MM.1S (cell line): ENCODE results near the gene ARRB2.

Experiments
- DNase-seq: peaks from one replicate; pipeline ENCODE4 v3.0.0-alpha.2; 2015
- H2AFZ ChIP-seq: fragments of 300-600 bp; sonication (generic); 2 replicates; pipeline ENCODE4 v1.6.0; 2016; ENCODE audit warnings: antibody characterized with exemption, low read length
- H3F3A ChIP-seq: fragments of 300-600 bp; sonication (generic); 2 replicates; pipeline ENCODE4 v1.6.1; 2016; ENCODE audit warnings: mild to moderate bottlenecking, antibody characterized with exemption, low read length, moderate library complexity, mixed read lengths; ENCODE audit not compliant: insufficient read depth
- H3K27ac ChIP-seq: fragments of 300-600 bp; sonication (generic); 2 replicates; pipeline ENCODE4 v1.5.1; 2016; ENCODE audit warnings: mild to moderate bottlenecking, low read length
- H3K27me3 ChIP-seq: fragments of 300-600 bp; sonication (generic); replicated peaks from 2 replicates; pipeline ENCODE4 v1.6.0; 2016; ENCODE audit warnings: low read length; ENCODE audit not compliant: insufficient read depth
- H3K36me3 ChIP-seq: fragments of 300-600 bp; sonication (generic); replicated peaks from 2 replicates; pipeline ENCODE4 v1.6.1; 2016; ENCODE audit warnings: mild to moderate bottlenecking, low read length, mixed read lengths; ENCODE audit not compliant: insufficient read depth
- H3K4me1 ChIP-seq: fragments of 300-600 bp; sonication (generic); 2 replicates; pipeline ENCODE4 v1.6.1; 2016; ENCODE audit warnings: low read length, mixed read lengths
- H3K4me2 ChIP-seq: fragments of 300-600 bp; sonication (generic); 2 replicates; pipeline ENCODE4 v1.6.0; 2016; ENCODE audit warnings: low read depth, low read length
- H3K4me3 ChIP-seq: fragments of 300-600 bp; sonication (generic); 2 replicates; pipeline ENCODE4 v1.5.1; 2016; ENCODE audit warnings: low read length, mixed read lengths
- H3K79me2 ChIP-seq: fragments of 300-600 bp; sonication (generic); 2 replicates; pipeline ENCODE4 v1.6.1; 2016; ENCODE audit warnings: mixed run types, low read length, mixed read lengths
- H3K9ac ChIP-seq: fragments of 300-600 bp; sonication (generic); 2 replicates; pipeline ENCODE4 v1.6.1; 2016; ENCODE audit warnings: low read length, mixed read lengths
- H3K9me2 ChIP-seq: fragments of 300-600 bp; sonication (generic); replicated peaks from 2 replicates; pipeline ENCODE4 v1.6.1; 2016; ENCODE audit warnings: mild to moderate bottlenecking, low read length, mixed read lengths; ENCODE audit not compliant: insufficient read depth
- H3K9me3 ChIP-seq: fragments of 300-600 bp; sonication (generic); replicated peaks from 2 replicates; pipeline ENCODE4 v1.6.1; 2016; ENCODE audit warnings: mild to moderate bottlenecking, low read length, mixed read lengths; ENCODE audit not compliant: insufficient read depth
- H4K20me1 ChIP-seq: fragments of 300-600 bp; sonication (generic); 2 replicates; pipeline ENCODE4 v1.6.1; 2016; ENCODE audit warnings: mild to moderate bottlenecking, low read length, moderate library complexity, mixed read lengths; ENCODE audit not compliant: insufficient read depth
- CTCF ChIP-seq: fragments of 300-600 bp; sonication (generic); IDR thresholded peaks from 2 replicates; pipeline ENCODE4 v1.5.1; 2016; ENCODE audit warnings: antibody characterized with exemption, low read length, mixed read lengths
- EZH2 ChIP-seq: fragments of 300-600 bp; sonication (generic); optimal IDR thresholded peaks from 2 replicates; pipeline ENCODE3; 2017; ENCODE audit warnings: low read depth, mild to moderate bottlenecking, antibody characterized with exemption, low read length, mixed read lengths
- EZH2phosphoT487 ChIP-seq: fragments of 300-600 bp; sonication (generic); IDR thresholded peaks from 2 replicates; pipeline ENCODE4 v1.6.1; 2018; ENCODE audit warnings: antibody characterized with exemption, low read length

ARRB2 gene

GRCh38 chr17:4718276-4718675, 7.8 kb downstream of the ARRB2 start:
- H4K20me1 ChIP-seq = no peaks in the 10 kb centered on the region
- no peak overlapping the region for H3K4me2 ChIP-seq
- H3K79me2 ChIP-seq = no peaks in the 10 kb centered on the region
- DNase-seq = no peak
- peaks cover 8% of the 10 kb centered on the region; the same call in 1 of the 2 replicates for H3F3A ChIP-seq
- no peaks in the 10 kb centered on the region for H3K9me2 ChIP-seq
- H3K9ac ChIP-seq = no peak overlapping the region
- H3K27me3 ChIP-seq = no peaks in the 10 kb centered on the region
- peaks cover 13% of the 10 kb centered on the region for H3K4me1 ChIP-seq
- H3K9me3 ChIP-seq = no peaks in the 10 kb centered on the region
- H3K4me3 ChIP-seq = no peak overlapping the region
- H2AFZ ChIP-seq = no peak overlapping the region
- H3K27ac ChIP-seq = no peak overlapping the region
- TF ChIP-seq EZH2 (no peak), CTCF (no peak), EZH2phosphoT487 (no peak)
- no peaks in the 10 kb centered on the region for H3K36me3 ChIP-seq

GRCh38 chr17:4719146-4719545, 8.7 kb downstream of the ARRB2 start:
- Histone ChIP-seq H3K9me3 (no peaks in the 10 kb centered on the region), H3K79me2 (no peaks in the 10 kb centered on the region), H2AFZ (no peak overlapping the region), H3K27ac (no peak overlapping the region), H3K9ac (no peak overlapping the region), H3K27me3 (no peaks in the 10 kb centered on the region), H3K9me2 (no peaks in the 10 kb centered on the region), H3K4me3 (no peak overlapping the region), H4K20me1 (no peaks in the 10 kb centered on the region), H3F3A (peaks cover 8% of the 10 kb centered on the region; the same call in 1 of the 2 replicates), H3K36me3 (no peaks in the 10 kb centered on the region), H3K4me1 (peaks cover 13% of the 10 kb centered on the region), H3K4me2 (no peak overlapping the region)
- TF ChIP-seq CTCF (no peak), EZH2 (no peak), EZH2phosphoT487 (no peak)
- DNase-seq = no peak

GRCh38 chr17:4719684-4720221, 9.3 kb downstream of the ARRB2 start:
- TF ChIP-seq CTCF = no peak
- TF ChIP-seq EZH2phosphoT487 = no peak
- no peak for TF ChIP-seq EZH2
- H3K4me3 ChIP-seq = no peak overlapping the region
- H3K4me1 ChIP-seq = peaks cover 13% of the 10 kb centered on the region
- peaks cover 8% of the 10 kb centered on the region; the same call in 1 of the 2 replicates for H3F3A ChIP-seq
- H3K79me2 ChIP-seq = no peaks in the 10 kb centered on the region
- no peak overlapping the region for H3K4me2 ChIP-seq
- no peak overlapping the region for H3K27ac ChIP-seq
- H3K9me3 ChIP-seq = no peaks in the 10 kb centered on the region
- no peaks in the 10 kb centered on the region for H3K27me3 ChIP-seq
- H3K9me2 ChIP-seq = no peaks in the 10 kb centered on the region
- DNase-seq = no peak
- no peak overlapping the region for H2AFZ ChIP-seq
- H3K9ac ChIP-seq = no peak overlapping the region
- H4K20me1 ChIP-seq = no peaks in the 10 kb centered on the region
- H3K36me3 ChIP-seq = no peaks in the 10 kb centered on the region
